HCT116 (cell line): ENCODE measurements around the gene MAP3K20. TPM values are rescaled to one million over a fixed set of nuclear protein-coding genes. Genes with fewer than 3 reads are reported as not detected.
A peak's percentile ranks its signal among the peaks of the same experiment; 100 is the strongest.

Experiments
- ATAC-seq: fragments of 200-7000 bp; cut with Tn5 transposase; 2 replicates; pipeline ENCODE4 v1.9.1; 2020; ENCODE audit warnings: mild to moderate bottlenecking, moderate library complexity
- BruUV-seq: library from RNA; stranded (reverse); fragments of 400-500 nt; replicated peaks from 2 replicates; lab custom pipeline; 2021; lab: Mats Ljungman, UMichigan
- CTCF ChIA-PET: fragments of 300-600 bp; sonication (Branson Sonifier 250); formaldehyde crosslinking; loops from one replicate; lab custom pipeline; 2021; ENCODE audit warnings: antibody characterized with exemption; lab: Charles Lee
- POLR2A ChIA-PET: fragments of 300-600, 350-600 bp; sonication (Branson Sonifier 250); formaldehyde crosslinking; loops from one replicate; lab custom pipeline; 2021; ENCODE audit warnings: antibody characterized with exemption; lab: Charles Lee
- RAD21 ChIA-PET, 2 experiments: fragments of 300-600 bp; sonication (Branson Sonifier 250); formaldehyde crosslinking; loops; one replicate each; lab custom pipeline; 2023; ENCODE audit warnings: low total read pairs in 2 of 2; ENCODE audit not compliant: uncharacterized antibody in 2 of 2, unreplicated experiment in 2 of 2, low non-redundant PET in 1 of 2; lab: Charles Lee
- DNase-seq: peaks from one replicate; pipeline ENCODE4 v3.0.0-alpha.2; 2010; ENCODE audit warnings: low read depth, low spot score
- H2AFZ ChIP-seq: fragments of 200-600 bp; shearing (Covaris generic), sonication (generic); 2 replicates; pipeline ENCODE4 v1.6.1; 2017; ENCODE audit warnings: low read depth, mixed run types, mixed read lengths, antibody characterized with exemption, low read length; ENCODE audit not compliant: poor library complexity, severe bottlenecking
- H3K27ac ChIP-seq: 2 replicates; pipeline ENCODE4 v1.5.1; 2012; ENCODE audit warnings: low read depth, low read length
- H3K27me3 ChIP-seq: fragments of 200-600 bp; sonication (generic); 2 replicates; pipeline ENCODE4 v1.6.1; 2016; ENCODE audit warnings: mixed run types, low read length, mixed read lengths; ENCODE audit not compliant: insufficient read depth
- H3K36me3 ChIP-seq, 2 experiments: fragments of 200-500 bp in 1 of 2; fragments of 200-600 bp in 1 of 2; sonication (Bioruptor generic) in 1 of 2; sonication (generic) in 1 of 2; 2 replicates each; pipeline versions ENCODE4 v1.5.1 to v1.6.1; 2014 to 2016; ENCODE audit warnings: low read length in 2 of 2, inconsistent platforms in 1 of 2, mixed read lengths in 1 of 2, mixed run types in 1 of 2; ENCODE audit not compliant: insufficient read depth in 2 of 2, control insufficient read depth in 1 of 2
- H3K4me1 ChIP-seq, 2 experiments: fragments of 200-600 bp in 1 of 2; sonication (generic) in 1 of 2; 2 replicates each; pipeline versions ENCODE4 v1.5.1 to v1.6.1; 2012 to 2017; ENCODE audit warnings: low read length in 2 of 2, inconsistent platforms in 1 of 2, mild to moderate bottlenecking in 1 of 2, mixed read lengths in 1 of 2, mixed run types in 1 of 2, moderate library complexity in 1 of 2; ENCODE audit not compliant: insufficient read depth in 2 of 2, control insufficient read depth in 1 of 2
- H3K4me2 ChIP-seq: fragments of 200-600 bp; sonication (generic); 2 replicates; pipeline ENCODE4 v1.6.1; 2017; ENCODE audit warnings: mixed run types, low read length, mixed read lengths
- H3K4me3 ChIP-seq, 2 experiments: fragments of 200-600 bp in 1 of 2; sonication (generic) in 1 of 2; replicated peaks in 1 of 2; 2 replicates each; pipeline ENCODE4 v1.5.1; 2011 to 2016; ENCODE audit warnings: low read length in 2 of 2, control low read depth in 1 of 2, low read depth in 1 of 2, mild to moderate bottlenecking in 1 of 2, mixed read lengths in 1 of 2, mixed run types in 1 of 2
- H3K79me2 ChIP-seq: fragments of 200-600 bp; sonication (generic); 2 replicates; pipeline ENCODE4 v1.6.1; 2017; ENCODE audit warnings: mild to moderate bottlenecking, mixed run types, low read length, moderate library complexity, mixed read lengths; ENCODE audit not compliant: insufficient read depth
- H3K9ac ChIP-seq: fragments of 200-600 bp; sonication (generic); 2 replicates; pipeline ENCODE4 v1.6.1; 2016; ENCODE audit warnings: low read length, mixed read lengths
- H3K9me2 ChIP-seq: fragments of 200-600 bp; sonication (generic), shearing (Covaris generic); 2 replicates; pipeline ENCODE4 v1.6.1; 2017; ENCODE audit warnings: mixed run types, mild to moderate bottlenecking, moderate library complexity; ENCODE audit not compliant: insufficient read depth
- H3K9me3 ChIP-seq, 2 experiments: fragments of 200-500 bp in 1 of 2; fragments of 200-600 bp in 1 of 2; sonication (Bioruptor generic) in 1 of 2; sonication (generic) in 1 of 2; 2 replicates each; pipeline ENCODE4 v1.6.1; 2014 to 2017; ENCODE audit warnings: low read length in 2 of 2, mixed read lengths in 2 of 2, inconsistent platforms in 1 of 2, low read depth in 1 of 2, mild to moderate bottlenecking in 1 of 2, mixed run types in 1 of 2, moderate library complexity in 1 of 2; ENCODE audit not compliant: control insufficient read depth in 1 of 2, insufficient read depth in 1 of 2
- H4K20me1 ChIP-seq: fragments of 200-600 bp; sonication (generic), shearing (Covaris generic); 2 replicates; pipeline ENCODE4 v1.6.1; 2017; ENCODE audit warnings: mixed run types, mild to moderate bottlenecking, moderate library complexity; ENCODE audit not compliant: insufficient read depth
- CBX3 ChIP-seq: IDR thresholded peaks from 2 replicates; pipeline ENCODE4 v1.6.1; 2012; ENCODE audit warnings: low read depth
- CEBPB ChIP-seq: IDR thresholded peaks from 2 replicates; pipeline ENCODE4 v1.6.1; 2012; ENCODE audit warnings: low read depth
- EGR1 ChIP-seq: IDR thresholded peaks from 2 replicates; pipeline ENCODE4 v1.6.1; 2012; ENCODE audit warnings: low read depth
- ELF1 ChIP-seq: IDR thresholded peaks from 2 replicates; pipeline ENCODE4 v1.6.1; 2012; ENCODE audit warnings: low read depth, borderline replicate concordance
- EZH2 ChIP-seq: fragments of 200-600 bp; sonication (generic); IDR thresholded peaks from 2 replicates; pipeline ENCODE4 v1.6.1; 2017; ENCODE audit warnings: antibody characterized with exemption, mixed run types
- EZH2phosphoT487 ChIP-seq: fragments of 200-600 bp; IDR thresholded peaks from 2 replicates; pipeline ENCODE4 v1.6.1; 2018; ENCODE audit warnings: antibody characterized with exemption, borderline replicate concordance
- JUND ChIP-seq: IDR thresholded peaks from 2 replicates; pipeline ENCODE4 v1.6.1; 2012
- RAD21 ChIP-seq: IDR thresholded peaks from 2 replicates; pipeline ENCODE4 v1.6.1; 2012; ENCODE audit warnings: low read depth, mild to moderate bottlenecking
- TCF7L2 ChIP-seq: IDR thresholded peaks from 2 replicates; pipeline ENCODE4 v1.7.0; 2011; ENCODE audit warnings: borderline replicate concordance, inconsistent platforms; ENCODE audit not compliant: insufficient read depth, insufficient read length; ENCODE audit errors: extremely low read depth
- YY1 ChIP-seq: IDR thresholded peaks from 2 replicates; pipeline ENCODE4 v1.6.1; 2011; ENCODE audit warnings: low read length, low read depth, moderate library complexity, mild to moderate bottlenecking; ENCODE audit not compliant: insufficient replicate concordance; ENCODE audit errors: extremely low read depth
- ZFX ChIP-seq: fragments of 450-650 bp; IDR thresholded peaks from 2 replicates; pipeline ENCODE4 v1.6.1; 2017
- ZNF274 ChIP-seq: fragments of 200-500 bp; sonication (Bioruptor generic); IDR thresholded peaks from 2 replicates; pipeline ENCODE4 v1.6.1; 2014; ENCODE audit warnings: mild to moderate bottlenecking, low read depth, low read length, inconsistent platforms
- intact Hi-C: fragments of 100-400 bp; cut with micrococcal nuclease; formaldehyde crosslinking; loops from 2 replicates; pipeline ENCODE4 v1.10.0; 2022
- total RNA-seq: library from RNA; stranded (reverse); gene quantifications from one replicate; pipeline ENCODE4 v1.2.1, GENCODE V29; 2021; ENCODE audit not compliant: unreplicated experiment
- TF ChIP-seq, protein P1 (sequence below): IDR thresholded peaks from 2 replicates; pipeline ENCODE4 v1.6.1; 2012
- TF ChIP-seq, protein P2 (sequence below), 3 experiments: fragments of 200-600 bp in 1 of 3; sonication (generic) in 1 of 3; IDR thresholded peaks in 2 of 3; conservative IDR thresholded peaks in 1 of 3; 2 replicates each; pipeline ENCODE4 v1.5.1; 2012 to 2017; ENCODE audit warnings: low read depth in 2 of 3, low read length in 2 of 3, antibody characterized with exemption in 1 of 3, borderline replicate concordance in 1 of 3, control low read depth in 1 of 3, mild to moderate bottlenecking in 1 of 3, mixed read lengths in 1 of 3, mixed run types in 1 of 3, moderate library complexity in 1 of 3; ENCODE audit not compliant: insufficient read depth in 1 of 3

The MAP3K20 gene
- total RNA-seq, 1 experiment from 2014 or later = 40.0 TPM

DNA sequence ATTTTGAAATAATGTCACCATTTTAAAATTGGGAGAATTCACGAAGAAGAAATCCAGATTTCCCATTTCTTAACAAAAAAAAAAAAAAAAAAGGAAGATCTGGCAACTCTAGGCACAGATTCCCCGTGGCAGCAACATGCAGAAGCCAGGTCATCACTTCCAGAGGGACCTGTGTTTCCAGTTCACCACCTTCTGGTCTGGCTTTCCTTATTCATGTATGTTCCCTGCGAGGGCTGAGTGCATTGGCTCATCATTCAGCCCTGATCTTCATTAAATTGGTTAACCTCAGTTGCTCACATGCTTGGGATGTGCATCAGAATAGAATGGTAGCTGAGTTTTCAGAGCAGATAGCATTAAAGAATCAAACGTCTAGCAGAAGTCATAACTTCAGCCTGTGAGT lies 25.0 kb upstream of the MAP3K20 start:
- Histone ChIP-seq H3K36me3 (no peaks in the 10 kb centered on the region), H3K4me2 (peak overlapping the region; percentile 60; the same call in 1 of the 2 replicates), H3K79me2 (no peaks in the 10 kb centered on the region), H3K9me3 (no peaks in the 10 kb centered on the region), H3K4me1 (peaks cover 20 to 41% of the 10 kb centered on the region in 2 experiments), H3K27me3 (peaks cover 6% of the 10 kb centered on the region; the same call in 1 of the 2 replicates), H3K4me3 (no peak overlapping the region), H3K9ac (no peak overlapping the region), H4K20me1 (no peaks in the 10 kb centered on the region), H3K9me2 (no peaks in the 10 kb centered on the region), H2AFZ (no peak overlapping the region), H3K27ac (no peak overlapping the region)
- TF ChIP-seq YY1 (no peak), EZH2 (no peak), RAD21 (no peak), CBX3 (no peak), EGR1 (no peak), CEBPB (no peak), ELF1 (no peak), ZNF274 (no peak), EZH2phosphoT487 (no peak), ZFX (no peak), TCF7L2 (no peak), JUND (no peak)
- TF ChIP-seq, protein P1, sequence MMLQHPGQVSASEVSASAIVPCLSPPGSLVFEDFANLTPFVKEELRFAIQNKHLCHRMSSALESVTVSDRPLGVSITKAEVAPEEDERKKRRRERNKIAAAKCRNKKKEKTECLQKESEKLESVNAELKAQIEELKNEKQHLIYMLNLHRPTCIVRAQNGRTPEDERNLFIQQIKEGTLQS = no peak
- TF ChIP-seq, protein P2, sequence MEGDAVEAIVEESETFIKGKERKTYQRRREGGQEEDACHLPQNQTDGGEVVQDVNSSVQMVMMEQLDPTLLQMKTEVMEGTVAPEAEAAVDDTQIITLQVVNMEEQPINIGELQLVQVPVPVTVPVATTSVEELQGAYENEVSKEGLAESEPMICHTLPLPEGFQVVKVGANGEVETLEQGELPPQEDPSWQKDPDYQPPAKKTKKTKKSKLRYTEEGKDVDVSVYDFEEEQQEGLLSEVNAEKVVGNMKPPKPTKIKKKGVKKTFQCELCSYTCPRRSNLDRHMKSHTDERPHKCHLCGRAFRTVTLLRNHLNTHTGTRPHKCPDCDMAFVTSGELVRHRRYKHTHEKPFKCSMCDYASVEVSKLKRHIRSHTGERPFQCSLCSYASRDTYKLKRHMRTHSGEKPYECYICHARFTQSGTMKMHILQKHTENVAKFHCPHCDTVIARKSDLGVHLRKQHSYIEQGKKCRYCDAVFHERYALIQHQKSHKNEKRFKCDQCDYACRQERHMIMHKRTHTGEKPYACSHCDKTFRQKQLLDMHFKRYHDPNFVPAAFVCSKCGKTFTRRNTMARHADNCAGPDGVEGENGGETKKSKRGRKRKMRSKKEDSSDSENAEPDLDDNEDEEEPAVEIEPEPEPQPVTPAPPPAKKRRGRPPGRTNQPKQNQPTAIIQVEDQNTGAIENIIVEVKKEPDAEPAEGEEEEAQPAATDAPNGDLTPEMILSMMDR (IDR thresholded peaks at IDR 0.05 in 2 of 3, conservative IDR thresholded peaks at IDR 0.05 in 1 of 3; ENCODE audit: borderline replicate concordance in 1 of 3, insufficient read depth in 1 of 3, low read depth in 2 of 3, low read length in 2 of 3) = no peak
- no peak for ATAC-seq
- ChIA-PET CTCF (no interaction called here), RAD21 (no interaction called here), POLR2A (no interaction called here)
- DNase-seq = no peak
- no TSS peak for BruUV-seq
- intact Hi-C loops = no loop called here
